A549 (cell line): ENCODE results near the gene PDE3A. TPM values are rescaled to one million over a fixed set of nuclear protein-coding genes. Genes with fewer than 3 reads are reported as not detected.
A peak's percentile ranks its signal among the peaks of the same experiment; 100 is the strongest.
"Not testable (repeated sequence)": the region's sequence is repeated elsewhere in the genome, so short reads cannot be mapped to it uniquely, and the experiment has no call there.

Source experiments
- ATAC-seq, 2 experiments: fragments of 200-7000 bp in 1 of 2; fragments of >200 bp in 1 of 2; cut with Nextera tagmentation in 1 of 2; cut with Tn5 transposase in 1 of 2; 3 replicates each; pipeline versions ENCODE4 v1.8.0 to v1.9.1; 2018 to 2020; ENCODE audit warnings: mild to moderate bottlenecking in 1 of 2, moderate library complexity in 1 of 2
- CTCF ChIA-PET: fragments of 300-600 bp; sonication (Branson Sonifier 250); formaldehyde crosslinking; extraction: SDS; loops from one replicate; lab custom pipeline; 2021; ENCODE audit warnings: antibody characterized with exemption, inconsistent platforms; lab: Yijun Ruan, JAX
- POLR2A ChIA-PET: fragments of 350-600 bp; formaldehyde crosslinking; extraction: SDS; loops from one replicate; lab custom pipeline; 2021; ENCODE audit warnings: antibody characterized with exemption, inconsistent platforms; lab: Yijun Ruan, JAX
- DNase-seq, 2 experiments: peaks; one replicate each; pipeline versions ENCODE4 v3.0.0 to v3.0.0-alpha.2; 2011 to 2016; ENCODE audit warnings: low read depth in 1 of 2, low spot score in 1 of 2
- FAIRE-seq: peaks from 2 replicates; lab custom pipeline; 2011; peaks lifted over from hg19 to GRCh38; lab: Jason Lieb, UNC
- H3K27ac ChIP-seq, 2 experiments: fragments of >200 bp; sonication (Bioruptor Twin); formaldehyde crosslinking; 3 replicates each; pipeline ENCODE4 v1.5.1; 2016 to 2017
- H3K4me1 ChIP-seq: fragments of >200 bp; sonication (Bioruptor Twin); formaldehyde crosslinking; 3 replicates; pipeline ENCODE4 v1.6.1; 2016
- H3K4me2 ChIP-seq: fragments of >200 bp; sonication (Bioruptor Twin); formaldehyde crosslinking; 3 replicates; pipeline ENCODE4 v1.6.1; 2016
- H3K4me3 ChIP-seq: fragments of >200 bp; sonication (Bioruptor Twin); formaldehyde crosslinking; 3 replicates; pipeline ENCODE4 v1.5.1; 2016
- H3K9me3 ChIP-seq: fragments of >200 bp; sonication (Bioruptor Twin); formaldehyde crosslinking; 3 replicates; pipeline ENCODE4 v1.6.1; 2016
- CBX2 ChIP-seq: fragments of 200-600 bp; sonication (generic); IDR thresholded peaks from 2 replicates; pipeline ENCODE4 v1.6.1; 2016; ENCODE audit warnings: low read depth, mild to moderate bottlenecking, borderline replicate concordance
- CHD4 ChIP-seq: fragments of 200-600 bp; sonication (generic); IDR thresholded peaks from 2 replicates; pipeline ENCODE4 v1.6.1; 2016; ENCODE audit warnings: antibody characterized with exemption, mild to moderate bottlenecking, borderline replicate concordance
- ELK1 ChIP-seq: fragments of 150-350 bp; IDR thresholded peaks from 2 replicates; pipeline ENCODE4 v1.6.1; 2014; ENCODE audit warnings: low read depth, mild to moderate bottlenecking, low read length
- HES2 ChIP-seq: fragments of >200 bp; sonication (Bioruptor Twin); formaldehyde crosslinking; IDR thresholded peaks from 2 replicates; pipeline ENCODE4 v1.6.1; 2016
- HMGXB4 ChIP-seq: fragments of 250-450 bp; sonication (Bioruptor Pico); IDR thresholded peaks from 2 replicates; pipeline ENCODE4 v1.5.0; 2021; ENCODE audit warnings: mild to moderate bottlenecking, moderate library complexity, borderline replicate concordance
- HOXB5 ChIP-seq: fragments of 250-450 bp; sonication (Bioruptor Pico); IDR thresholded peaks from 2 replicates; pipeline ENCODE4 v1.5.0; 2020; ENCODE audit warnings: mild to moderate bottlenecking, moderate library complexity
- KDM5A ChIP-seq: fragments of 200-600 bp; sonication (generic); IDR thresholded peaks from 2 replicates; pipeline ENCODE4 v1.6.1; 2016; ENCODE audit warnings: antibody characterized with exemption, mild to moderate bottlenecking
- MAX ChIP-seq: IDR thresholded peaks from 2 replicates; pipeline ENCODE4 v1.6.1; 2012
- RAD21 ChIP-seq, 2 experiments: fragments of >200 bp in 1 of 2; sonication (Bioruptor Twin) in 1 of 2; formaldehyde crosslinking in 1 of 2; IDR thresholded peaks in 1 of 2; conservative IDR thresholded peaks in 1 of 2; 2 replicates in 1 of 2; 3 replicates in 1 of 2; pipeline ENCODE4 v1.6.1; 2012 to 2018; ENCODE audit warnings: inconsistent platforms in 1 of 2
- RCOR1 ChIP-seq: fragments of 150-350 bp; IDR thresholded peaks from 2 replicates; pipeline ENCODE4 v1.6.1; 2014; ENCODE audit warnings: antibody characterized with exemption, low read length, low read depth
- RNF2 ChIP-seq: fragments of 200-600 bp; sonication (generic); IDR thresholded peaks from 2 replicates; pipeline ENCODE4 v1.6.1; 2016; ENCODE audit warnings: low read depth, mild to moderate bottlenecking, antibody characterized with exemption, moderate library complexity, borderline replicate concordance
- TFCP2L1 ChIP-seq: fragments of 250-450 bp; sonication (Bioruptor Pico); IDR thresholded peaks from 2 replicates; pipeline ENCODE4 v1.5.0; 2021; ENCODE audit warnings: mild to moderate bottlenecking
- WGBS: methylation state at CpG from one replicate; pipeline ENCODE4 v1.1.6; 2017; ENCODE audit errors: missing lambda C conversion rate; 5-methylcytosine and 5-hydroxymethylcytosine counted together
- polyA minus RNA-seq: library from RNA; depleted of rRNA, polyadenylated mRNA; stranded (reverse); fragments of >200 nt; gene quantifications from 2 replicates; pipeline ENCODE4 v1.2.3, GENCODE V29; 2011; rRNA and poly(A)+ RNA removed
- polyA plus RNA-seq, 4 experiments: library from polyadenylated mRNA; depleted of rRNA in 3 of 4; stranded (reverse); fragments of >200 nt; fragmentation: RNase III in 1 of 4; extraction: RNeasy Plus Mini Kit Qiagen cat#74134 plus additional on column Dnase treatment in 1 of 4; gene quantifications; 2 replicates in 3 of 4; 3 replicates in 1 of 4; pipeline ENCODE4 v1.2.3, GENCODE V29; 2011 to 2017

PDE3A gene
- 12.7 and 13.1 TPM in 2 replicates for polyA plus RNA-seq (2011; rRNA removed)
- polyA plus RNA-seq (2012; cell fraction: cytosol; rRNA removed) = 2.3 and 3.0 TPM in 2 replicates
- 2.4 and 3.0 TPM in 2 replicates for polyA plus RNA-seq (2012; cell fraction: nucleus; rRNA removed)
- 6.0 to 7.6 TPM (median 7.3 TPM) in 3 replicates for polyA plus RNA-seq (2017; fragmentation: RNase III; extraction: RNeasy Plus Mini Kit Qiagen cat#74134 plus additional on column Dnase treatment)
- polyA minus RNA-seq = 21.2 and 30.7 TPM in 2 replicates

- H3K4me2 ChIP-seq = peak within 1 kb of the TSS; percentile 78
- WGBS = 2% methylated on average over 24 of the region's 24 CpGs
- peak within 1 kb of the TSS; percentile 87 to 92 for H3K27ac ChIP-seq
- H3K4me3 ChIP-seq = peak within 1 kb of the TSS; percentile 75
- CTCF ChIA-PET = interaction anchor here (0.6 to 1.1 kb wide), 3 partner anchors 629 to 981 kb away, joined by 3 to 4 read pairs (median 3); no protein-coding TSS in a partner anchor
- no peaks in the 10 kb centered on the region for H3K9me3 ChIP-seq
- ATAC-seq = peak; percentile 80 to 85
- DNase-seq = peak; percentile 79 to 84
- H3K4me1 ChIP-seq = peaks cover 19% of the 10 kb centered on the region
- FAIRE-seq = no peak
- TF ChIP-seq MAX (0 out of 2 replicates have a peak, but pooled peaks have one; percentile 24), RAD21 (conservative IDR thresholded peaks at IDR 0.05 in 1 of 2, IDR thresholded peaks at IDR 0.05 in 1 of 2) (peak; percentile 14 to 18; a peak in 2 of 5 replicates), HMGXB4 (CRISPR knock-in tag) (no peak)
- POLR2A ChIA-PET = interaction anchor here (0.7 kb wide), 1 partner anchor 266 kb away, joined by 3 read pairs; no protein-coding TSS in a partner anchor
Measured at GRCh38 chr12:20368114-20368650, at the start of gene PDE3A. TSS of gene PDE3A (plus strand) at chr12:20368537. CDS start at chr12:20369285, 748 bp downstream.

- DNase-seq = no peak
- Histone ChIP-seq H3K9me3 (no peaks in the 10 kb centered on the region), H3K4me2 (no peak overlapping the region)
- CTCF ChIA-PET = no interaction called here
- no peak for FAIRE-seq
- TF ChIP-seq TFCP2L1 (no peak), RCOR1 (no peak), HES2 (no peak), MAX (no peak), CHD4 (no peak), CBX2 (no peak), ELK1 (no peak), HOXB5 (no peak)
- TF ChIP-seq, all 56 proteins: peak for 0
- Histone ChIP-seq H3K4me1 (no peaks in the 10 kb centered on the region), H3K27ac (no peak overlapping the region), H3K4me3 (no peak overlapping the region)
- no peak for ATAC-seq
- WGBS = 66% methylated on average over 4 of the region's 4 CpGs
- POLR2A ChIA-PET = no interaction called here
Measured at GRCh38 chr12:20319366-20319765, 49.0 kb upstream of the PDE3A start.

GRCh38 chr12:20320552-20320951 lies 47.8 kb upstream of the PDE3A start:
- no peak for FAIRE-seq
- Histone ChIP-seq H3K9me3 (no peaks in the 10 kb centered on the region), H3K4me1 (no peaks in the 10 kb centered on the region), H3K4me3 (no peak overlapping the region), H3K4me2 (no peak overlapping the region), H3K27ac (no peak overlapping the region)
- TF ChIP-seq RNF2 = no peak
- no peak for TF ChIP-seq KDM5A
- ChIA-PET POLR2A (no interaction called here), CTCF (no interaction called here)
- ATAC-seq = no peak
- DNase-seq = no peak
- WGBS = 76% methylated on average over 4 of the region's 4 CpGs

- ATAC-seq, H3K27ac ChIP-seq, H3K4me3 ChIP-seq, CTCF ChIA-PET, H3K4me2 ChIP-seq, POLR2A ChIA-PET, H3K9me3 ChIP-seq, FAIRE-seq, DNase-seq, H3K4me1 ChIP-seq: not testable (repeated sequence)
- 61% methylated on average over 4 of the region's 4 CpGs for WGBS
Measured at GRCh38 chr12:20330826-20331505, 37.4 kb upstream of the PDE3A start.
